ENCODE results near the gene GPC1. TPM values are rescaled to one million over a fixed set of nuclear protein-coding genes. Genes with fewer than 3 reads are reported as not detected.
A peak's percentile ranks its signal among the peaks of the same experiment; 100 is the strongest.

The GPC1 gene
- total RNA-seq, 1 donor from 2014 or later: 91.4 TPM

DNA sequence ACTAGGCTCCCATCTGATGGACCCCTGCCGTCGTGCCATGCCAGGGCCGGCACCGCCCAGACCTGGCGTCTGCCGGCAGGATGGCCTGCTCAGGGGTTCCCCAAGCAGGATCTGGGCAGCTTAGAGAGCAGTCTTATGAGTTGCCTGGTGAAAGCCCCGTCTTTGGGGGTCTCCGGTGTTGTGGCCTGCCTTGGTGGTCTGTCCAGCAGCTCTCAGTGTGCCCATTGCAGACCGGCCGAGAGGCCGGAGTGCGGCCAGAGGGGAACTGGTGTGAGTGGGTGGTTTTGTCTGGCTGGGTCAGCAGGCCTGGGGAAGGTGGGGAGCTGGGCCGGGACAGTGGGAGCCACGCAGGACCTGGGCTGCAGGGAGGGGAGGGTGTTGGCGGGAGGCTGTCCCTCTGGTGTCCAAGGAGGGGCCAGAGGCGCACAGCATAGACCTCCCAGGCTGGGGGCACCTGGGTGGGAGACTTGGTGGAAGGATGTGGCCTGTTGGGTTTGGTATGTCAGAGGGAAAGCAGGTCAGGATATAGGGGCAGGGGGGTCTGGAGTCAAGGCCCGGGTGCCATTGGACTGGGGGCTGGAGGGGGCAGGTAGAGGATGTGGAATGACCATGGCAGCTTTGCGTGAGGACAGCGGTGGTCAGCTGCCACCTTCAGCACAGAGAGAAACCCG, 16.5 kb downstream of the GPC1 start:
- Mint-ChIP-seq H3K9me3 (ENCODE audit: low read depth) (no peaks in the 10 kb centered on the region), H3K4me3 (ENCODE audit: low read depth) (peak overlapping the region; percentile 70), H3K27ac (peak overlapping the region; percentile 80), H3K4me1 (ENCODE audit: low read depth) (peaks cover 17% of the 10 kb centered on the region), H3K36me3 (ENCODE audit: insufficient read depth) (no peaks in the 10 kb centered on the region), H3K27me3 (peaks cover 4% of the 10 kb centered on the region)
- no peak for DNase-seq (ENCODE audit: low spot score, unreplicated experiment)
- TF ChIP-seq, protein P1, sequence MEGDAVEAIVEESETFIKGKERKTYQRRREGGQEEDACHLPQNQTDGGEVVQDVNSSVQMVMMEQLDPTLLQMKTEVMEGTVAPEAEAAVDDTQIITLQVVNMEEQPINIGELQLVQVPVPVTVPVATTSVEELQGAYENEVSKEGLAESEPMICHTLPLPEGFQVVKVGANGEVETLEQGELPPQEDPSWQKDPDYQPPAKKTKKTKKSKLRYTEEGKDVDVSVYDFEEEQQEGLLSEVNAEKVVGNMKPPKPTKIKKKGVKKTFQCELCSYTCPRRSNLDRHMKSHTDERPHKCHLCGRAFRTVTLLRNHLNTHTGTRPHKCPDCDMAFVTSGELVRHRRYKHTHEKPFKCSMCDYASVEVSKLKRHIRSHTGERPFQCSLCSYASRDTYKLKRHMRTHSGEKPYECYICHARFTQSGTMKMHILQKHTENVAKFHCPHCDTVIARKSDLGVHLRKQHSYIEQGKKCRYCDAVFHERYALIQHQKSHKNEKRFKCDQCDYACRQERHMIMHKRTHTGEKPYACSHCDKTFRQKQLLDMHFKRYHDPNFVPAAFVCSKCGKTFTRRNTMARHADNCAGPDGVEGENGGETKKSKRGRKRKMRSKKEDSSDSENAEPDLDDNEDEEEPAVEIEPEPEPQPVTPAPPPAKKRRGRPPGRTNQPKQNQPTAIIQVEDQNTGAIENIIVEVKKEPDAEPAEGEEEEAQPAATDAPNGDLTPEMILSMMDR (IDR thresholded peaks at IDR 0.05; ENCODE audit: unreplicated experiment): no peak

DNA sequence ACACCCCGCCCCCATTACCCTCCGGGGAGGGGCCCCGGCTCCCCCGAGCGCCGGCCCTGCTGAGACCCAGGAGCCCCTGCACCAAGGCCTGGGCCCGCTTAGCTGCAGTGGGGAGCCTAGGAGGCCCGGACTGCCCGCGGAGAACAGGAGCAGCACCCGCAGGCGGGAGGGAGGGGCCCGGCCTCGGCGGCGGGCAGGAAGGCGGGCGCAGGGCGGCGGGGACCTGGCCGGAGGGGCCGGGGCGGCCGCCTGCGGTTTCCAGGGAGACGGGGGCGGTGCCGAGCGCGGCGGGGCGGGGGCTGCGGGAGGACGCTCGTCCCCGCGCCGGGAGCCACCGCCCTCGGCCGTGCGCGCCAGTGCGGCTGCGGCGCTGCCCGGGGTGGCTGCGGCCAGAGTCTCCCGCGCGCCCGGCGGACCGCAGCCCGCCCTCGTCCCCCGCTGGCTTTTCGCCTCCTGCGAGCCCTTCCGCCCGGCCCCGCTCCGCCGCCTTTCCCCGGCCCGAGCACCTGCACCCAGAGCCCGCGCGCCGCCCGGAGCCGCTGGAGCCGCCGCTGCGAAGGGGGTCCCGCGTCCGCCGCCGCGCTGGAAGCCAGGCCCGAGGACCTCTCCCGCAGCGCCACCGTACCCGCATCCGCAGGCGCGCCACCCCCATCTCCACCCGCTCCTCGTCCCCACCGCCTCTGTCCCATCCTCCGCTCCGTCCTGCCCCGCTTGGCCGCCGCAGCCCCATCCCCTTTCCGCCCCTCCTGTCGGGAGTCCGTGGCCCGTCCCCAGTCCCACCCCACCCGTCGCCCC, 17.2 kb downstream of the GPC1 start:
- DNase-seq (ENCODE audit: low spot score, unreplicated experiment): peak; percentile 69
- Mint-ChIP-seq H3K36me3 (ENCODE audit: insufficient read depth) (no peaks in the 10 kb centered on the region), H3K4me1 (ENCODE audit: low read depth) (peaks cover 22% of the 10 kb centered on the region), H3K9me3 (ENCODE audit: low read depth) (no peaks in the 10 kb centered on the region), H3K27ac (no peak overlapping the region), H3K4me3 (ENCODE audit: low read depth) (peak overlapping the region; percentile 70), H3K27me3 (peaks cover 4% of the 10 kb centered on the region)
- TF ChIP-seq, protein P1 (IDR thresholded peaks at IDR 0.05; ENCODE audit: unreplicated experiment): no peak

DNA sequence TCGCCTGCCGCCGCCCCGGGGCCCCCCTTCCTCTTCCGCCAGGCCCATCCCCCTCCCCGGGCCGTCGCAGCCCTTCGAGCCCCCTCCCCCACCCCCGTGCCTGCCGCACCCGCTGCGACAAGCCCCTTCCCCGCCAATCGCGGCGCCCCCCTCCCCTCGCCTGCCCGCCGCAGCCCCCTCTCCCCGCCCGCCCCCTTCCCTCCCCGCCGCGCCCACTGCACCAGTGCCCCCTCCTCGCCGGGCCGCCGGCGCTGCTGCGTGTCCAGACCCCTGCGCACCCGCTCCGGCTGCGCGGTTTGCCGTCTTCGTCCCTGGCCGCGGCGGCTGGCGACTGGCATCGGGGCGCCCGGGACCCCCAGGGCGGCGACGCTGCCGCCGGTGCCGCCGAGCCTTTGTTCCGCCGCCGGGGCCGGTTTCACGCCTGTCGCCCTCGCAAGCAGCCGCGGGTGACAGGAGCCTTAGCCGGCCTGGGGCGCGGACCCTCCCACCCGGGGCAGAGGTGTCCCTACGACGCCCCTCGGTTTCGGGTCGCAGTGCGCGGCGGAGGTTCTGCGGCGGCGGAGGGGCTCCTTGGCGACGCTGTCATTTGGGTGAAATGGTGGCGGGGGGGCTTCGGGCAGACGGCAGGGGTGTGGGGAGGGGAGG, 18.1 kb downstream of the GPC1 start:
- peak overlapping the region; percentile 82 for H3K4me3 Mint-ChIP-seq (ENCODE audit: low read depth)
- TF ChIP-seq, protein P1 (IDR thresholded peaks at IDR 0.05; ENCODE audit: unreplicated experiment): no peak
- no peak for DNase-seq (ENCODE audit: low spot score, unreplicated experiment)
- no peaks in the 10 kb centered on the region for H3K9me3 Mint-ChIP-seq (ENCODE audit: low read depth)
- no peaks in the 10 kb centered on the region for H3K36me3 Mint-ChIP-seq (ENCODE audit: insufficient read depth)
- H3K27ac Mint-ChIP-seq: peak overlapping the region; percentile 86
- H3K27me3 Mint-ChIP-seq: peaks cover 4% of the 10 kb centered on the region
- peaks cover 27% of the 10 kb centered on the region for H3K4me1 Mint-ChIP-seq (ENCODE audit: low read depth)

DNA sequence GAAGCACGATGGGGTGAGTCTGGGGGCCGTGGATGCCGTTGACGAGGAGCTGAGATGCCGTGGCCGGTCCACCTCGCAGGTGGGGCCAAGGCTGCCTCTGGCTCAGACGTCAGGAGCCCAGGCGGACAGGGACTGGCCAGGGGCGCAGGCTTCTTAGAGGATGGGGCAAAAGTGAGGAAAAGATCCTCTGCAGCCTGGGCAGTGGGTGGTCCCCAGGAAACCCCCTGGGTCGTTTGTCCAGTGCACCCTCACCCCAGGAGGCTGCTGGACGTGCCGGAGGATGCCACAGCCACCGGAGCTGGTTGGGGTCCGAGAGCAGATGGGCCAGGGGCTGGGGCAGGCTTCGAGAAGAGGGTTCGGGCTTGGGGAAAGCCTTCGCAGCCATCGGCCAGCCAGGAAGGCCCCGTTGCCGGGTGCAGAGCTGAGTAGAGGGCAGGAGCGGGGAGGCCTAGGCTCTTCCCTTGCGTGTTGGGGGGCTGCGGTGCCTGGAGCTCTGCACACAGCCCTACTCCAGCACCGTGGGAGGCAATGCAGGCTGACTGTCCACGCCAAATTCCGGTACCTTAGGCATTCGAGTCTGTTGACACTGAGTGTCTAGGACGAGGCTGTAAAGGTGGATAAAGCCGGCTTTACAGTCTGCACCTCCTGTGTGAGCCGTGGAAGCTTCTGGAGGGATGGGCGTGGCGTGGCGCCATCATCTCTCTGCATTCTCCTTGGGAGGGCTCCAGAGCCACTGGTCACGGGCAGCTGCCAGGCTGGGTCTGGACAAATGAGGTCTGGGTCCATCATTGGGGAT, 18.8 kb downstream of the GPC1 start:
- H3K4me3 Mint-ChIP-seq (ENCODE audit: low read depth): peak overlapping the region; percentile 82
- no peak for DNase-seq (ENCODE audit: low spot score, unreplicated experiment)
- peaks cover 4% of the 10 kb centered on the region for H3K27me3 Mint-ChIP-seq
- no peaks in the 10 kb centered on the region for H3K36me3 Mint-ChIP-seq (ENCODE audit: insufficient read depth)
- H3K27ac Mint-ChIP-seq: peak overlapping the region; percentile 86
- no peaks in the 10 kb centered on the region for H3K9me3 Mint-ChIP-seq (ENCODE audit: low read depth)
- peaks cover 27% of the 10 kb centered on the region for H3K4me1 Mint-ChIP-seq (ENCODE audit: low read depth)
- TF ChIP-seq, protein P1 (IDR thresholded peaks at IDR 0.05; ENCODE audit: unreplicated experiment): no peak

DNA sequence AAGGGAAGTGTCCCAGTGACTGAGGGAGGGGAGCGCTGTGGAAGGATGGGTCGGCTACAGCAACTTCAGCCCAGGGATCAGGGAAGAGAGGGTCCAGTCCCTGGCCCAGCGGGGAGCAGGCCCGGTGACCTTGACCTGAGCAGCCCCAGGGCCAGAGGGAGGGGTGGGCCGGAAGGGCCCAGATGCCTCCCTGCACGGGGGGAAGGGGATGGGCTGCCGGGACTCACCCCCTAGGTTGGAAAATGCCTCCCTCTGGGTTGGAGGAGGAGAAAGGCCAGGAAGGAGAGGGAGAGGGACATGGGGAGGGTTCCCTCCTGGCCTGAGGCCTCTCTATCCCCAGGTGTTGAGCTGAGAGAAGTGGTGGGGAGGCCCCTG, 19.8 kb downstream of the GPC1 start:
- peak overlapping the region; percentile 35 for H3K4me3 Mint-ChIP-seq (ENCODE audit: low read depth)
- peaks cover 4% of the 10 kb centered on the region for H3K27me3 Mint-ChIP-seq
- no peak overlapping the region for H3K27ac Mint-ChIP-seq
- no peaks in the 10 kb centered on the region for H3K9me3 Mint-ChIP-seq (ENCODE audit: low read depth)
- peaks cover 27% of the 10 kb centered on the region for H3K4me1 Mint-ChIP-seq (ENCODE audit: low read depth)
- no peak for DNase-seq (ENCODE audit: low spot score, unreplicated experiment)
- no peaks in the 10 kb centered on the region for H3K36me3 Mint-ChIP-seq (ENCODE audit: insufficient read depth)
- TF ChIP-seq, protein P1 (IDR thresholded peaks at IDR 0.05; ENCODE audit: unreplicated experiment): no peak
